ENCODE data around the gene NNAT.

GRCh38 chr20:37510226-37510625 lies 10.8 kb upstream of the NNAT start:
- TF ChIP-seq CTCF (conservative IDR thresholded peaks at IDR 0.05; ENCODE audit: low read depth, low read length): no peak
- no peak for TF ChIP-seq EZH2 (IDR thresholded peaks at IDR 0.05; ENCODE audit: borderline replicate concordance, low read depth, low read length, poor library complexity, severe bottlenecking)
